Right ventricle myocardium inferior (tissue), 1 donor: ENCODE results near the gene ZFX. TPM values are rescaled to one million over a fixed set of nuclear protein-coding genes. Genes with fewer than 3 reads are reported as not detected.

Experiments used
- ATAC-seq: fragments of 200-7000 bp; cut with Tn5 transposase; one replicate; pipeline ENCODE4 v1.9.1; 2020; ENCODE audit warnings: mild to moderate bottlenecking, moderate library complexity
- DNase-seq: peaks from one replicate; pipeline ENCODE4 v3.0.0; 2021; ENCODE audit errors: missing footprints
- intact Hi-C: fragments of 100-400 bp; cut with DNase I; formaldehyde crosslinking; loops from one replicate; pipeline ENCODE4 v1.11.0; 2022
- total RNA-seq: library from RNA; stranded (reverse); fragmentation: NEBNext Ultra II Directional; extraction: Animal tissue kit (Norgen Biotek cat#: 25700); gene quantifications from one replicate; pipeline ENCODE4 v1.2.1, GENCODE V29; 2021
- donor health status: DM: no; HTN: yes; CAD: no; lungs with severe emphysema.

ZFX gene
- total RNA-seq, 1 donor from 2014 or later, result 33.4 TPM

DNA sequence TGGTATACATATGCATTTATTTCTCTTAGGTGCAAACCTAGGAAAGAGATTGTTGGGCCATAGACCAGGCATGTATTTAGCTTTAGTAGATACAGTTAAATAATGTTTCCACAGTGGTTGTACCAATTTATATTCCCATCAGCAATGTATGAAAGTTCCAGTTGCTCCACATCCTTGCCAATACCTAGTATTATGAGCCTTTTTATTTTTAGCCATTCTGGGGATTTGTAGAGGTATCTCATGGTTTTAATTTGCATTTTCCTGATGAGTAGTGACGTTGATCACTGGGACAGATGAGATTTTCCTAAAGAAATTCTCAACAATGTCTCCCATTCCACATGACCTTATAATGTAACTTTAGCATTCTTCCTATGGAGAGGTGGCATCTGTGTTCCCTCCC, 107.5 kb downstream of the ZFX start:
- no peak for DNase-seq
- ATAC-seq, result no peak
- intact Hi-C loops, result no loop called here

DNA sequence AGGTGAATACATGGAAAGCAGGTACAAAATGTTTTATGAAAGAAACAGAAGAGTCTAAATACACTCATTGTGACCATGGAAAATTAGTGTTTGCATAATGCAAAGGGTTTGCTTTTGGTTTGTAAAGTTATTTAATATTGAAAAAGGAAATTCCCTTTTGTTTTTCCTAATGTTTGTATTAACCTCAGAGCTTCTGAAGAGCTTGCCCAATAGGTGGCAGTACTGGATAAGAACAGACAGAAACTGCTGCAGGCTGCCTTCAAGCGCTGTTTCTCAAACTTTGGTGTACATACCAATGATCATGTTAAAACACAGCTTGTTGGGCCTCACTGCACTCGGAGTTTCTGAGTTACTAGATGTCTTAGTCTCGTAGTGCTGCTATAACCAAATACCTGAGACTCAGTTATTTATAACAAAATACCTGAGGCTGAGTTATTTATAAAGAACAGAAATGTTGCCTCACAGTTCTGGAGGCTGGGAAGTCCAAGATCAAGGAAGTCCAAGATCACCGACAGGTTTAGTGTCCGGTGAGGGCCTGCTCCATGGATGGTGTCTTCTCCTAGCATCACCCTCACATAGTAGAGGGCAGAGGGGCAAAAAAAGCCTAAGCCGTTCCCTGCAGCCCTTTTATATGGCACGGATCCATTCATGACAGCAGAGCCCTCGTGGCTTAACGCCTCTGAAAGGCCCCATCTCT, 110.2 kb downstream of the ZFX start:
- intact Hi-C loops, result no loop called here
- ATAC-seq (no peak), DNase-seq (no peak)

DNA sequence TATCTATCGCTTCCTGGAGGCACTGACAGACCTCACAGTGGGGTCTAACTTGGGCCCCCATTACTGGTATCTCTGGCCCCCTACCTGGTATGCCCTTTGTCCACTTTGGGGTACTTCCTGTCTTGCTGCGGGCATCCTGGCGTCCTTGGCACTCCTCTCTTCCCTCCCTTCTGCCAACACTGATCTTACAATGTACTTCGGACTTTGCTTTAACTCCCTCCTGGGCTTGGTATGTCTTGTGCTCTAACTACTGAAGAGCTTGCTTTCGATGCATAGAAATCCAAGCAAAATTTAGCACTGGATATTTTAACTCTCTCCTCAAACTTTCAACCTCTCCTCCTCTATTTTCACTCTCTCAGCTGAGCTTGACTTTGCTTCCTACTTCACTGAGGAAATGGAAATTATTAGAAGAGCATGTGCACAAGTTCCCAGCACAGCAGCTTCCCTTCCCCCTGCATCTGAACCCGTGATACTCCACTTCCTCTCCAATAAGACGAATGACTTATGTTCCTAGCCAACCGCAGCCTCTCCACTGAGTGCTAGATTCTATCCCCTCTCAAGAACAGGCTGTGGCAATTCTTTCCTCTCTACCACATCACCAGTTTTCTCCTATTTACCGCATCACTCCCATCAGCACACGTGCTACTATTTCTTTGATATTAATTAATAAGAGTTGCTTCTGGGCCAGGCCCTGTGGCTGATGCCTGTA, 111.5 kb downstream of the ZFX start:
- intact Hi-C loops, result no loop called here
- DNase-seq, result no peak
- ATAC-seq, result no peak

DNA sequence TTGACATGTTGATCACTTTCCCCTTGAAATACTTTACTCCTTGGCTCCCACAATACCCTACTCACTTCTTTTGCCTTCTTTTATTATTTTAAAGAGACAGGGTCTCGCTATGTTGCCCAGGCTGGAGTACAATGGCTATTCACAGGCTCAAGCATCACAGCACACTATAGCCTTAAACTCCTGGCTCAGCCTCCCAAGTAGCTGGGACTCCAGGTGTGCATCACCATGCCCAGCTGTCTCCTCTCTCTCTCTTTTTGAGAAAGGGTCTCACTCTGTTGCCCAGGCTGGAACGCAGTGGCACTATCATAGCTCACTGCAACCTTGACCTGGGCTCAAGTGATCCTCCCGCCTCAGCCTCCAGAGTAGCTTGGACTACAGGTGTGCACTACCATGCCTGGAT, 112.8 kb downstream of the ZFX start:
- ATAC-seq (no peak), DNase-seq (no peak)
- intact Hi-C loops, result no loop called here

DNA sequence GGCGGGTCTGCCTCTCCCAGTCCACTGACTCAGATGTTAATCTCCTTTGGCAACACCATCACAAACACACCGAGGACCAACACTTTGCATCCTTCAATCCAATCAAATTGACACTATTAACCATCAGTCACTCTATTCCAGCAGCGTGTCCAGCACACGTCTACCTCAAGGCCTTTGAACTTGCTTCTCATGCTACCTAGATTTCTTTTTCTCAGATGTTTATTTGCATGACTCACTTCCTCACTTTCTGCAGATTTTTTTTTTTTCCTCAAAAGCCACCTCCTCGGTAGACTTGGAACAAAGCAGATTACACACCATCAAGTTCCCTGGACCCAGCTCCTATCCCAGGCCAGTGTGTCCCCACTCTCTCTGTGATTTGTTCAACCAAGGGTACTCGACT, 114.9 kb downstream of the ZFX start:
- DNase-seq (no peak), ATAC-seq (no peak)
- intact Hi-C loops, result no loop called here

Other genes starting within 250 kb of the ZFX start
- 112 TPM for gene APOO, start 241.8 kb upstream of the ZFX start, total RNA-seq
- gene CXorf58, start 241.7 kb upstream of the ZFX start, total RNA-seq, result 0.32 TPM
- gene KLHL15, start 122.5 kb upstream of the ZFX start, total RNA-seq, result 6.8 TPM
- gene EIF2S3, start 94.8 kb upstream of the ZFX start, total RNA-seq, result 66.8 TPM
- gene SUPT20HL2, start 164.3 kb downstream of the ZFX start, total RNA-seq, result not detected
- gene SUPT20HL1, start 210.9 kb downstream of the ZFX start, total RNA-seq, result not detected